Mesothelial cell of epicardium (in vitro differentiated cells): Measurements from ENCODE around the gene ANKS3. TPM values are rescaled to one million over a fixed set of nuclear protein-coding genes. Genes with fewer than 3 reads are reported as not detected.

Experiments used
- DNase-seq, 2 experiments: peaks; one replicate each; pipeline ENCODE4 v3.0.0; 2021; ENCODE audit warnings: low spot score in 2 of 2; ENCODE audit not compliant: unreplicated experiment in 2 of 2
- H3K27ac Mint-ChIP-seq: 2 replicates; pipeline ENCODE4 v1.8.0; 2021; ENCODE audit warnings: mixed read lengths
- H3K27me3 Mint-ChIP-seq: 2 replicates; pipeline ENCODE4 v1.8.0; 2021; ENCODE audit warnings: low read depth, mixed read lengths
- H3K36me3 Mint-ChIP-seq: 2 replicates; pipeline ENCODE4 v1.8.0; 2021; ENCODE audit warnings: mixed read lengths
- H3K4me1 Mint-ChIP-seq: 2 replicates; pipeline ENCODE4 v1.8.0; 2021; ENCODE audit warnings: mixed read lengths
- H3K4me3 Mint-ChIP-seq: 2 replicates; pipeline ENCODE4 v1.8.0; 2021; ENCODE audit warnings: mild to moderate bottlenecking, moderate library complexity, mixed read lengths
- H3K9me3 Mint-ChIP-seq: 2 replicates; pipeline ENCODE4 v1.8.0; 2021; ENCODE audit warnings: mixed read lengths
- CTCF ChIP-seq: fragments of 200-600 bp; sonication (generic); IDR thresholded peaks from one replicate; pipeline ENCODE4 v1.5.0; 2021; ENCODE audit warnings: antibody characterized with exemption; ENCODE audit not compliant: unreplicated experiment
- total RNA-seq: library from RNA; stranded (reverse); gene quantifications from 3 replicates; pipeline ENCODE4 v1.2.1, GENCODE V29; 2021

ANKS3 gene
- total RNA-seq, 1 donor from 2014 or later = 45.8 TPM

- no peak for TF ChIP-seq CTCF
- Mint-ChIP-seq H3K4me1 (no peaks in the 10 kb centered on the region), H3K36me3 (no peaks in the 10 kb centered on the region), H3K27me3 (no peaks in the 10 kb centered on the region), H3K4me3 (no peak overlapping the region), H3K27ac (no peak overlapping the region), H3K9me3 (no peaks in the 10 kb centered on the region)
- DNase-seq = no peak
Measured at GRCh38 chr16:4776141-4776705, 42.2 kb upstream of the ANKS3 start.

GRCh38 chr16:4775005-4775404 is 40.9 kb upstream of the ANKS3 start:
- TF ChIP-seq CTCF = no peak
- H3K4me1 Mint-ChIP-seq = no peaks in the 10 kb centered on the region
- no peak for DNase-seq
- no peak overlapping the region for H3K4me3 Mint-ChIP-seq
- no peaks in the 10 kb centered on the region for H3K9me3 Mint-ChIP-seq
- no peak overlapping the region for H3K27ac Mint-ChIP-seq
- no peaks in the 10 kb centered on the region for H3K36me3 Mint-ChIP-seq
- H3K27me3 Mint-ChIP-seq = no peaks in the 10 kb centered on the region

- Mint-ChIP-seq H3K27ac (no peak overlapping the region), H3K27me3 (no peaks in the 10 kb centered on the region), H3K9me3 (no peaks in the 10 kb centered on the region), H3K4me3 (no peak overlapping the region), H3K4me1 (peaks cover 5% of the 10 kb centered on the region), H3K36me3 (no peaks in the 10 kb centered on the region)
- no peak for TF ChIP-seq CTCF
- DNase-seq = no peak
Measured at GRCh38 chr16:4772351-4772750, 38.3 kb upstream of the ANKS3 start.

- H3K9me3 Mint-ChIP-seq = no peaks in the 10 kb centered on the region
- no peaks in the 10 kb centered on the region for H3K27me3 Mint-ChIP-seq
- DNase-seq = no peak
- peaks cover 7% of the 10 kb centered on the region for H3K4me1 Mint-ChIP-seq
- H3K36me3 Mint-ChIP-seq = no peaks in the 10 kb centered on the region
- H3K4me3 Mint-ChIP-seq = no peak overlapping the region
- no peak for TF ChIP-seq CTCF
- H3K27ac Mint-ChIP-seq = no peak overlapping the region
Measured at GRCh38 chr16:4771646-4772045, 37.6 kb upstream of the ANKS3 start.

- Mint-ChIP-seq H3K4me1 (peaks cover 15% of the 10 kb centered on the region), H3K4me3 (peak overlapping the region; percentile 79), H3K36me3 (no peaks in the 10 kb centered on the region), H3K9me3 (no peaks in the 10 kb centered on the region), H3K27me3 (no peaks in the 10 kb centered on the region), H3K27ac (no peak overlapping the region)
- no peak for DNase-seq
- no peak for TF ChIP-seq CTCF
Measured at GRCh38 chr16:4769306-4769638, 35.2 kb upstream of the ANKS3 start.
